ENCODE data around the gene CIBAR2. TPM values are rescaled to one million over a fixed set of nuclear protein-coding genes. Genes with fewer than 3 reads are reported as not detected.

The CIBAR2 gene
- total RNA-seq, 2 experiments from 2014 or later, result not detected

DNA sequence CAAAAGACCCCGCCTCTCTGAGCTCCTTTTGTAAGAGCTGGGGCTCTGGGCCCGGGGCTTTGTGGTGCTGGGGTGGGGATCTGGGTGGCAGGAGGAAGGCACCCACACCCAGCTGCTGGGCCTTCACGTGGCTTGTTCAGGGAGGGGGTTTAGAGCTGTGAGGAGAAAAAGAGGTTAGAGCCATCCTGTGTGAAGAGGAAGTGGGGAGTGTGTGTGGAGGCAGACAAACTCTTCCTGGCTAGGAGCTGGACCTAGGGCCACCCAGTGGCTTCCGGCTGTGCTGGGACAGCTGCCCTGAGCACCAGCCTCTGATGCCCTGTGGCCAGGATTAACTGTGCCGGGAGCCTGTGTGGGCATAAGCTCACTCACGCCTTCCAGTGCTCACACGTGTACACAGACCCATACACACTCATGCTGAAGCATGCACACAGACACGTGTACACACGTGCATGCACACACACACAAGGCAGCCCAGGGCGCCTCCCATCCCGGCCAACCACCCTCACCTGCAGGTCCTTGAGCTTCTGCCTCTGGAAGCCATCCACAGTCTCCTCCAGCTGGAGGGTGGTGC, 7.4 kb downstream of the CIBAR2 start:
- peak; percentile 82 for ATAC-seq
- Mint-ChIP-seq H3K27ac (peak overlapping the region; percentile 87), H3K4me1 (ENCODE audit: low read depth) (peaks cover 33% of the 10 kb centered on the region), H3K27me3 (no peaks in the 10 kb centered on the region), H3K4me3 (no peak overlapping the region), H3K36me3 (ENCODE audit: low read depth) (no peaks in the 10 kb centered on the region), H3K9me3 (no peaks in the 10 kb centered on the region)
- POLR2A ChIA-PET, result interaction anchor here (0.6 to 1.0 kb wide), 2 partner anchors 85 to 92 kb away, joined by 3 to 4 read pairs; no protein-coding TSS in a partner anchor
- CTCF ChIA-PET, result interaction anchor here (0.6 to 4.5 kb wide), 4 partner anchors 10 to 324 kb away, joined by 3 to 48 read pairs (median 9); no protein-coding TSS in a partner anchor
- TF ChIP-seq, protein P1, sequence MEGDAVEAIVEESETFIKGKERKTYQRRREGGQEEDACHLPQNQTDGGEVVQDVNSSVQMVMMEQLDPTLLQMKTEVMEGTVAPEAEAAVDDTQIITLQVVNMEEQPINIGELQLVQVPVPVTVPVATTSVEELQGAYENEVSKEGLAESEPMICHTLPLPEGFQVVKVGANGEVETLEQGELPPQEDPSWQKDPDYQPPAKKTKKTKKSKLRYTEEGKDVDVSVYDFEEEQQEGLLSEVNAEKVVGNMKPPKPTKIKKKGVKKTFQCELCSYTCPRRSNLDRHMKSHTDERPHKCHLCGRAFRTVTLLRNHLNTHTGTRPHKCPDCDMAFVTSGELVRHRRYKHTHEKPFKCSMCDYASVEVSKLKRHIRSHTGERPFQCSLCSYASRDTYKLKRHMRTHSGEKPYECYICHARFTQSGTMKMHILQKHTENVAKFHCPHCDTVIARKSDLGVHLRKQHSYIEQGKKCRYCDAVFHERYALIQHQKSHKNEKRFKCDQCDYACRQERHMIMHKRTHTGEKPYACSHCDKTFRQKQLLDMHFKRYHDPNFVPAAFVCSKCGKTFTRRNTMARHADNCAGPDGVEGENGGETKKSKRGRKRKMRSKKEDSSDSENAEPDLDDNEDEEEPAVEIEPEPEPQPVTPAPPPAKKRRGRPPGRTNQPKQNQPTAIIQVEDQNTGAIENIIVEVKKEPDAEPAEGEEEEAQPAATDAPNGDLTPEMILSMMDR (IDR thresholded peaks at IDR 0.05), result no peak
- intact Hi-C loops (cut with micrococcal nuclease), result no loop called here
- DNase-seq, result peak; percentile 28

DNA sequence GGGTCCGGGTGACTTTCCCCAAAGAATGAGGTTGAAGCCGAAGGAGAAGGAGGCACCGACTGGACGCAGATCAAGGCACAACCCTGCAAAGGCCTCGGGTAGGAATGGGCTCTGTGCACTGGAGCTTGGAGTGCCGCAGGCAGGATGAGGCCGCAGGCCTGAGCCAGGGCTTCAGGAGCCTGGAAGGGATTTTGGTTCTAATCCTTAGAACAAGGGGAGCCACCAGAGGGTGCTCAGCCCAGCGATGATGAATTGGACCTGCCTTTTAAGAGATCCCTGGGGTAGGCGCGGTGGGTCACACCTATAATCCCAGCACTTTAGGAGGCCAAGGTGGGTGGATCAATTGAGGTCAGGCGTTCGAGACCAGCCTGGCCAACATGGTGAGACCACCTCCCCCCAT, 8.1 kb downstream of the CIBAR2 start:
- Mint-ChIP-seq H3K9me3 (no peaks in the 10 kb centered on the region), H3K4me3 (no peak overlapping the region), H3K36me3 (ENCODE audit: low read depth) (no peaks in the 10 kb centered on the region), H3K27ac (no peak overlapping the region), H3K27me3 (no peaks in the 10 kb centered on the region), H3K4me1 (ENCODE audit: low read depth) (peaks cover 33% of the 10 kb centered on the region)
- ATAC-seq, result no peak
- DNase-seq, result no peak
- intact Hi-C loops (cut with micrococcal nuclease), result no loop called here
- ChIA-PET POLR2A (no interaction called here), CTCF (interaction anchor here (0.6 to 4.5 kb wide), 4 partner anchors 8 to 325 kb away, joined by 4 to 48 read pairs (median 9); no protein-coding TSS in a partner anchor)
- TF ChIP-seq, protein P1 (IDR thresholded peaks at IDR 0.05), result no peak

- Mint-ChIP-seq H3K4me3 (no peak overlapping the region), H3K36me3 (ENCODE audit: low read depth) (no peaks in the 10 kb centered on the region), H3K4me1 (ENCODE audit: low read depth) (peaks cover 33% of the 10 kb centered on the region), H3K27me3 (no peaks in the 10 kb centered on the region), H3K27ac (no peak overlapping the region), H3K9me3 (no peaks in the 10 kb centered on the region)
- ATAC-seq, result no peak
- intact Hi-C loops (cut with micrococcal nuclease), result no loop called here
- TF ChIP-seq, protein P1 (IDR thresholded peaks at IDR 0.05), result no peak
- CTCF ChIA-PET, result interaction anchor here (1.2 to 4.5 kb wide), 4 partner anchors 8 to 194 kb away, joined by 4 to 48 read pairs (median 9); no protein-coding TSS in a partner anchor
- DNase-seq, result no peak
- POLR2A ChIA-PET, result no interaction called here
These were observed 8.9 kb downstream of the CIBAR2 start for GRCh38 chr16:85103114-85104079.

- ATAC-seq (no peak), DNase-seq (no peak)
- Mint-ChIP-seq H3K4me3 (no peak overlapping the region), H3K9me3 (no peaks in the 10 kb centered on the region), H3K27ac (no peak overlapping the region), H3K36me3 (ENCODE audit: low read depth) (no peaks in the 10 kb centered on the region), H3K4me1 (ENCODE audit: low read depth) (peaks cover 33% of the 10 kb centered on the region), H3K27me3 (no peaks in the 10 kb centered on the region)
- ChIA-PET POLR2A (no interaction called here), CTCF (interaction anchor here (1.3 to 4.5 kb wide), 4 partner anchors 13 to 195 kb away, joined by 3 to 48 read pairs (median 8); no protein-coding TSS in a partner anchor)
- TF ChIP-seq, protein P1 (IDR thresholded peaks at IDR 0.05), result no peak
- intact Hi-C loops (cut with micrococcal nuclease), result no loop called here
These were observed 10.2 kb downstream of the CIBAR2 start for GRCh38 chr16:85101956-85102630.
